ENCODE data around the gene PDGFA.

PDGFA gene

GRCh38 chr7:524800-525199 lies 5.2 kb upstream of the PDGFA start:
- no peak overlapping the region for H3K4me3 ChIP-seq (ENCODE audit: low read depth, low read length)
- no peak for TF ChIP-seq CTCF (conservative IDR thresholded peaks at IDR 0.05; ENCODE audit: low read depth, low read length)
- DNase-seq (ENCODE audit: low read depth): no peak

- no peak overlapping the region for H3K4me3 ChIP-seq (ENCODE audit: low read depth, low read length)
- TF ChIP-seq CTCF (conservative IDR thresholded peaks at IDR 0.05; ENCODE audit: low read depth, low read length): no peak
- no peak for DNase-seq (ENCODE audit: low read depth)
Observed at GRCh38 chr7:523347-524336, 4.0 kb upstream of the PDGFA start.

GRCh38 chr7:522951-523314 lies 3.3 kb upstream of the PDGFA start:
- no peak for DNase-seq (ENCODE audit: low read depth)
- H3K4me3 ChIP-seq (ENCODE audit: low read depth, low read length): no peak overlapping the region
- TF ChIP-seq CTCF (conservative IDR thresholded peaks at IDR 0.05; ENCODE audit: low read depth, low read length): no peak

GRCh38 chr7:522071-522950 lies 2.7 kb upstream of the PDGFA start:
- peak overlapping the region; percentile 40 for H3K4me3 ChIP-seq (ENCODE audit: low read depth, low read length)
- peak; percentile 54 for DNase-seq (ENCODE audit: low read depth)

GRCh38 chr7:521221-522070 lies 1.8 kb upstream of the PDGFA start:
- H3K4me3 ChIP-seq (ENCODE audit: low read depth, low read length): peak overlapping the region; percentile 40
- no peak for TF ChIP-seq CTCF (conservative IDR thresholded peaks at IDR 0.05; ENCODE audit: low read depth, low read length)
- no peak for DNase-seq (ENCODE audit: low read depth)

More at GRCh38 chr7:522071-522950, 2.7 kb upstream of the PDGFA start:
- TF ChIP-seq CTCF (conservative IDR thresholded peaks at IDR 0.05; ENCODE audit: low read depth, low read length): no peak

- TF ChIP-seq CTCF (conservative IDR thresholded peaks at IDR 0.05; ENCODE audit: low read depth, low read length): peak; percentile 9
- peak overlapping the region; percentile 69 for H3K4me3 ChIP-seq (ENCODE audit: low read depth, low read length)
- DNase-seq (ENCODE audit: low read depth): no peak
Observed at GRCh38 chr7:520503-521161, 986 bp upstream of the PDGFA start.
